Measurements from ENCODE around the gene STK31.
"Not testable (repeated sequence)": the region's sequence is repeated elsewhere in the genome, so short reads cannot be mapped to it uniquely, and the experiment has no call there.

Gene STK31

DNA sequence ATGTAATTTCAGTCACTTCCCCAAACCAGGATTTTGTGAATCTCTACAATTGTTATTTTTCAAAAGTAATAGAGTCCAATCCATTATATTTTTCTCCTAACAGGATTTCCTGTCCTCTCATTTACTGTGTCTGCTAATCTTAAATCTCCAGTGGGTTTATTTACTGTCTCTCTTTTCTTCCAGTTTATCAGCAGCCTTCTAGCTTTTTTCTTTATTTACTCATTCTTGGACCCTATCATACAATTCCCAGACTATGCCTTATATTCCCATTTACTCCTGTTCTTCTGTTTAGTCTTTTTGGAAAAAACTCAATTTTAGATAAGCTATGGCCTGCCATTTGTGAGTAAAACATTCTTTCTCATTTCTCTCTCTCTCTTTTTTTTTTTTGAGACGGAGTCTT lies 94.7 kb downstream of the STK31 start:
- no peaks in the 10 kb centered on the region for H3K36me3 Mint-ChIP-seq (ENCODE audit: low read depth)
- H3K27ac Mint-ChIP-seq: no peak overlapping the region
- no peak overlapping the region for H3K4me3 Mint-ChIP-seq
- H3K4me1 Mint-ChIP-seq (ENCODE audit: low read depth): no peaks in the 10 kb centered on the region
- peaks cover 20% of the 10 kb centered on the region for H3K27me3 Mint-ChIP-seq
- H3K9me3 Mint-ChIP-seq: peaks cover 7% of the 10 kb centered on the region

DNA sequence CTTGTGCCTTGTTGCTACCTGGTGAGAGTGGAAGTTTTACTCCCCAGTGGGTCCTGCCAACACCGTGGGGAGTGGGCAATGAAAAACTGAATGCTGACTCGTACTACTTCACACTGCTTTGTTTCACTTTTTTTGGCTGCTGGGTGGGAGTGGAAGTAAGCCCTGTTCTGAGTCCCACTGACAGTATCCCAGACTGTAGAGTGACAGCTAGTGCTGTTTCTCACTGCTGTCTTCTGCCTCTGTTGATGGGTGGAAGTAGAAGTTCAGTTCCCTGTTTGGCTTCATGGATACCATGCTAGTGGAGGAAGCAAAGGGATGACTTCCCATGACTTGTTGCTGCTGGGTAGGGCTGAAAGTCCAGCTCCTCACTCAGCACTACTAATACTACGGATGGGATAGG lies 98.4 kb downstream of the STK31 start:
- no peaks in the 10 kb centered on the region for H3K4me1 Mint-ChIP-seq (ENCODE audit: low read depth)
- H3K36me3 Mint-ChIP-seq (ENCODE audit: low read depth): no peaks in the 10 kb centered on the region
- H3K27ac Mint-ChIP-seq: no peak overlapping the region
- H3K9me3 Mint-ChIP-seq: peaks cover 24% of the 10 kb centered on the region
- no peak overlapping the region for H3K4me3 Mint-ChIP-seq
- H3K27me3 Mint-ChIP-seq: peaks cover 17% of the 10 kb centered on the region

DNA sequence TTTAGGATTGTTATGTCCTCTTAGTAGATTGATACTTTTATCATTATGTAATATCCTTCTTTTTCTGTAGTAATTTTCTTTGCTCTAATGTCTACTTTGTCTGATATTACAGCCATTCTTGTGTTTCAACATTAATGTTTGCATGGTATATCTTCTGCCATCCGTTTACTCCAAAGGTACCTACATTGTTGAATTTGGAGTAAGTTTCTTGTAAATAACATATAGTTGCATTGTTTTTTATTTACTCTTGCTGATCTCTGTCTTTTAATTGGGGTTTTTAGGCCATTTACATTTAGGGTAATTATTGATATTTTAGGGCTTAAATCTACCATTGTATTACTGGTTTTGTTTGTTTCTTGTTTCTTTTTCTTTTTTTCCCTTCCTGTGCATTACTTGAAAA lies 100.1 kb downstream of the STK31 start:
- peaks cover 17% of the 10 kb centered on the region for H3K27me3 Mint-ChIP-seq
- no peak overlapping the region for H3K27ac Mint-ChIP-seq
- no peaks in the 10 kb centered on the region for H3K4me1 Mint-ChIP-seq (ENCODE audit: low read depth)

DNA sequence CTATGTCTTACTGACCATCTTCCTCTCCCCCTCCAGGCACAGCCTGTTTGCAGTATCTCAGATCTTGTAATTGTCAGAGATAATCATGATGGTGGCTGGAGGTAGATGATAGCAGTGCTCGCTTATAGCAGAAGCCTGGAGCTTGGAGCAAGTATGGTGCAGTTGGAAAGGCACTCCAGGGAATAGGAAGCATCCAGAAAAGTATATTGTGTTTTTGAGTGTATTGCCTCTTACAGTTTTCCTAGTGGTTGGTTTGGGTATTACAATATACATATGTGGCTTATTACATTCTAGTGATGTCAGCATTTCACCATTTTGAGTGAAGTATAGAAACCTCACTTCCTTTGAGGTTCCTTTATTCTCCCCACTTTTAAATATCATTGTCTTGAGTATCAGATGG lies 101.5 kb downstream of the STK31 start:
- peaks cover 14% of the 10 kb centered on the region for H3K27me3 Mint-ChIP-seq
- H3K36me3 Mint-ChIP-seq (ENCODE audit: low read depth): no peaks in the 10 kb centered on the region
- no peak overlapping the region for H3K27ac Mint-ChIP-seq
- no peaks in the 10 kb centered on the region for H3K4me1 Mint-ChIP-seq (ENCODE audit: low read depth)
- no peak overlapping the region for H3K4me3 Mint-ChIP-seq
- peaks cover 26% of the 10 kb centered on the region for H3K9me3 Mint-ChIP-seq

More for the DNA sequence above, 100.1 kb downstream of the STK31 start:
- H3K9me3 Mint-ChIP-seq: peaks cover 26% of the 10 kb centered on the region
- H3K4me3 Mint-ChIP-seq: no peak overlapping the region
- no peaks in the 10 kb centered on the region for H3K36me3 Mint-ChIP-seq (ENCODE audit: low read depth)

DNA sequence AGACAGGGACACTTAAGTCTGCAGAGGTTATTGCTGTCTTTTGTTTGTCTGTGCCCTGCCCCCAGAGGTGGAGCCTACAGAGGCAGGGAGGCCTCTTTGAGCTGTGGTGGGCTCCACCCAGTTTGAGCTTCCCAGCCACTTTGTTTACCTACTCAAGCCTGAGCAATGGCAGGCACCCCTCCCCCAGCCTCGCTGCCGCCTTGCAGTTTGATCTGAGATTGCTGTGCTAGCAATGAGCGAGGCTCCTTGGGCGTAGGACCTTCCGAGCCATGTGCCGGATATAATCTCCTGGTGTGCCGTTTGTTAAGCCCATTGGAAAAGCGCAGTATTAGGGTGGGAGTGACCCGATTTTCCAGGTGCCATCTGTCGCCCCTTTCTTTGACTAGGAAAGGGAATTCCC lies 118.1 kb downstream of the STK31 start:
- H3K9me3 Mint-ChIP-seq: peaks cover 15% of the 10 kb centered on the region
- not testable (repeated sequence) for H3K4me1 Mint-ChIP-seq (ENCODE audit: low read depth); H3K27me3 Mint-ChIP-seq; H3K27ac Mint-ChIP-seq; H3K36me3 Mint-ChIP-seq (ENCODE audit: low read depth); H3K4me3 Mint-ChIP-seq

DNA sequence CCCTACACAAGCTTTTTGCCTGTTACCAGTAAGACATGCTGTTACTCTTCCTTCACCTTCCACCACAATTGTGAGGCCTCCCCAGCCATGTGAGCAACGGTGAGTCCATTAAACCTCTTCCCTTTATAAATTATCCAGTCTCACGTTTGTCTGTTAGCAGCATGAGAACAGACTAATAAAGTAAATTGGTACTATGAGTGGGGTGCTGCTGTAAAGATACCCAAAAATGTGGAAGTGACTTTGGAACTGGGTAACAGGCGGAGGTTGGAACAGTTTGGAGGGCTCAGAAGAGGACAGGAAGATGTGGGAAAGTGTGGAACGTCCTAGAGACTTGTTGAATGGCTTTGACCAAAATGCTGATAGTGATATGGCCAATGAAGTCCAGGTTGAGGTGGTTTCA lies 122.7 kb downstream of the STK31 start:
- not testable (repeated sequence) for H3K4me3 Mint-ChIP-seq; H3K36me3 Mint-ChIP-seq (ENCODE audit: low read depth); H3K27ac Mint-ChIP-seq; H3K27me3 Mint-ChIP-seq; H3K4me1 Mint-ChIP-seq (ENCODE audit: low read depth)
- peaks cover 28% of the 10 kb centered on the region for H3K9me3 Mint-ChIP-seq

DNA sequence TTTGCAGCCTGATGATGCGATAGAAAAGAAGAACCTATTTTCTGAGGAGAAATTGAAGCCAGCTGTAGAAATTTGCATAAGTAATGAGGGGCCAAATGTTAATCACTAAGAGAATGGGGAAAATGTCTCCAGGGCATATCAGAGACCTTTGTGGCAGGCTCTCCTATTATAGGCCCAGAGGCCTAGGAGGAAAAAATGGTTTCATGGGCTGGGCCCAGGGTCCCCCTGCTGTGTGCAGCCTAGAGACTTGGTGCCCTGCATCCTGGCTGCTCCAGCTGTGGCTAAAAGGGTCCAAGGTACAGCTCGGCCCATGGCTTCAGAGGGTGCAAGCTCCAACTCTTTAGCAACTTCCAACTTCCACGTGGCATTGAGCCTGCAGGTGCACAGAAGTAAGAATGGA lies 123.4 kb downstream of the STK31 start:
- Mint-ChIP-seq H3K4me1 (ENCODE audit: low read depth) (no peaks in the 10 kb centered on the region), H3K27ac (no peak overlapping the region), H3K36me3 (ENCODE audit: low read depth) (peaks cover 5% of the 10 kb centered on the region), H3K27me3 (peaks cover 4% of the 10 kb centered on the region), H3K4me3 (no peak overlapping the region), H3K9me3 (peaks cover 32% of the 10 kb centered on the region)

DNA sequence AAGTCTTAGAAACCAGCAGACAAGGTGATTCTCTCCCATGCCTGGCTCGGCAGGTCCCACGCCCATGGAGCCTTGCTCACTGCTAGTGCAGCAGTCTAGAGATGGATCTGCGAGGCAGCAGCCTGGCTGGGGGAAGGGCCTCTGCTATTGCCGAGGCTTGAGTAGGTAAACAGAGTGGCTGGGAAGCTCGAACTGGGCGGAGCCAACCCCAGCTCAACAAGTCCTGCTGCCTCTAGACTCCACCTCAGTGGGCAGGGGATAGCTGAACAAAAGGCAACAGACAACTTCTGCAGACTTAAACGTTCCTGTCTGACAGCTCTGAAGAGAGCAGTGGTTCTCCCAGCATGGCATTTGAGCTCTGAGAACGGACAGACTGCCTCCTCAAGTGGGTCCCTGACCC lies 134.8 kb downstream of the STK31 start:
- H3K27ac Mint-ChIP-seq; H3K4me3 Mint-ChIP-seq; H3K36me3 Mint-ChIP-seq (ENCODE audit: low read depth); H3K4me1 Mint-ChIP-seq (ENCODE audit: low read depth): not testable (repeated sequence)
- Mint-ChIP-seq H3K27me3 (peaks cover 34% of the 10 kb centered on the region), H3K9me3 (peaks cover 27% of the 10 kb centered on the region)

DNA sequence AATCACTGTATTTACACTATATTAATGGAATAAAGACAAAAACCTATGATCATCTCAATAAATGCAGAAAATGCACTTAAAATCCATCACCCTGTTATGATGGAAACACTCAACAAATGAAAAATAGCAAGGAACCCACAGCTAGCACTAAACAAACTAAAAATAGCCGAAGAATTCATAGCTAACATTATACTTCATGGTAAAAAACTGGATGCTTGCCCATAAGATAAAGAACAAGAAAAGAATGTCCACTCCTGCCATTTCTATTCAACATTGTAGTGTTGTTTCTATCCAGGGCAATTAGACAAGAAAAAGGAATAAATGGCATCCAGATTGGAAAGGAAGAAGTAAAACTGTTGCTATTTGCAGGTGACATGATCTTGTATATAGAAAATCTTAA lies 142.1 kb downstream of the STK31 start:
- Mint-ChIP-seq H3K27me3 (peaks cover 5% of the 10 kb centered on the region), H3K36me3 (ENCODE audit: low read depth) (no peaks in the 10 kb centered on the region), H3K9me3 (peaks cover 13% of the 10 kb centered on the region), H3K27ac (no peak overlapping the region), H3K4me3 (no peak overlapping the region), H3K4me1 (ENCODE audit: low read depth) (no peaks in the 10 kb centered on the region)

DNA sequence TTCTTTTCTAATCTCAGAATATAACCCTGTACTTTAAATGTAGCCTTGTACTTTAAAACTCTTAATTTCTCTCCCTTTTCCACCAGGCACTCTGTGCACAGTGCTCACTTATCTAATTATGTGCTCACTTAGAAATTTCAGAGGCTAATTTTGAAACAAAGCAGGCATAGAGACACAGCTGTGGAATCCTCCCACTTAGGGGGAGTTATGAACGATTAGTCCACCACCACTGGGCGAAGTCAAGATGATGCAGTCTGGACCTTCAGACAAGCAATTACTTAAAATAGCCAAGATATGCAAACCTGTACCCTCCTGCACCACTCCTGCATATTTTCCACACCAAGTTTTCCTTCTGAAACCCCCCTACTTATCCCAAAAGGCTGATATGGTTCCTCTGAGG lies 143.0 kb downstream of the STK31 start:
- Mint-ChIP-seq H3K9me3 (peaks cover 7% of the 10 kb centered on the region), H3K4me3 (no peak overlapping the region), H3K27me3 (peaks cover 3% of the 10 kb centered on the region), H3K36me3 (ENCODE audit: low read depth) (no peaks in the 10 kb centered on the region), H3K4me1 (ENCODE audit: low read depth) (no peaks in the 10 kb centered on the region), H3K27ac (no peak overlapping the region)

DNA sequence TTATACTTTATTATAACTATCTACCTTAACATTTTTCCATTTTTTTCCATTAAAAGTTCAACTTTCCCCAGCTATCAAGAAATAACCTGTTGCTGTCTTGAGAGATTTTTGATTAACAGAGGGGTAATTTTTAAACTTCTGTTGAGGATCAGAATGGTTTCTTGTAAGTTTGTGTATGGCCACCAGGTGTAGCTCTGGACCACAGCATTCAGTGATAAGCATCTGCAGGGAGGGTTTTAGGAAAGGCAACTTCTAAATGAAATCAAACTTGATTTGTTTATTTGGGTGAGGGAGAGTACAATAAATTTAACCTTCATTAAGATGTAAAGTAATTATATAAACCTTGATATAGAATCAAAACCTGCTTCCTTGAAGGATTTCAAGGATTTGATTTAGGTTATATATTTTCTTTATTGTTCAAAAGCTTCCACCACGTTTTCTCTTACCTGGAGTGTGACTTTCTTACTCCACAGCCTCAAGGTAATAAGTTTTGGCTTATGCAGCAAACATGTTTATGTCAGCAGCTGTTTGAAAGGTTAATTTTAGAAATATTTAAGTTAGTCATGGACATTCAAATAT lies 153.3 kb downstream of the STK31 start:
- no peak overlapping the region for H3K27ac Mint-ChIP-seq
- H3K27me3 Mint-ChIP-seq: peaks cover 33% of the 10 kb centered on the region
- no peaks in the 10 kb centered on the region for H3K9me3 Mint-ChIP-seq
- H3K36me3 Mint-ChIP-seq (ENCODE audit: low read depth): no peaks in the 10 kb centered on the region
- peaks cover 4% of the 10 kb centered on the region for H3K4me1 Mint-ChIP-seq (ENCODE audit: low read depth)
- H3K4me3 Mint-ChIP-seq: no peak overlapping the region

DNA sequence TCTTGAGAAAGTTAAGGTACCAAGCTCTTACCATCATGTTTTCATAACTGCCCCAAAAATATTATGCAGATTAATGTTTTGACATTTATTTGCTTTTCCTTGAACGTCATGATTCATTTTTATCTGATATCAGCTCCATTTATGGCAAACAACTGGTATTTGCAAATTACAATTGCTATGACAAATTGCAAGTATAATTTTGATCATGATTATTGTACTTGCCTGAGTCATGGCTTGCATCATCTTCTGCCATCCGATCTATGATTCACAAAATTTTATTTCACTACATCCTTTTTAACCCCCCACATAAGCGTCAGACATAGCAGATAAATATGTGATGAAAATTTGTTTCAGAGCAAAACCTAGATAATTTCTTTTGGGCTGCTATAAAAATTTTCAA lies 155.0 kb downstream of the STK31 start:
- Mint-ChIP-seq H3K27me3 (peaks cover 46% of the 10 kb centered on the region), H3K4me1 (ENCODE audit: low read depth) (peaks cover 4% of the 10 kb centered on the region), H3K27ac (no peak overlapping the region), H3K9me3 (no peaks in the 10 kb centered on the region), H3K4me3 (no peak overlapping the region), H3K36me3 (ENCODE audit: low read depth) (no peaks in the 10 kb centered on the region)

DNA sequence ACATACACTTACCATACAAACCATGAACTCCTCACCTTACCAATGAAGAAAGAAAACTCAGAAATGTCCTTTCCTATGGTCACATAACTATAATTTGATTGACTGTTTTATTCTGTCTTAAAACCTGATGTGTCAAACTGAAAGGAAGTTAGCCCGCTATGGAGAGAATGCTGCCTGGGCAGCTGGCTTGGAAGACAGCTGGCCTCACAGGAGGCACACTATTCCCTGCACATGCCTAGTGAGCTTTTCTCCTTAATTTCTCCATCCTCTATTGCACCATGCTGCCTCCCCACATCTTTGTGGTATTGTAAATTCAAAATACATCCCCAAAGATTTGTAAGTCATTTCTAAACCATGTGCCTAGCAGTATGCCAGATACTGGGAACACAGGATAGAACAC lies 163.3 kb downstream of the STK31 start:
- H3K27ac Mint-ChIP-seq: no peak overlapping the region
- no peaks in the 10 kb centered on the region for H3K4me1 Mint-ChIP-seq (ENCODE audit: low read depth)
- H3K27me3 Mint-ChIP-seq: peaks cover 47% of the 10 kb centered on the region
- H3K36me3 Mint-ChIP-seq (ENCODE audit: low read depth): no peaks in the 10 kb centered on the region
- no peak overlapping the region for H3K4me3 Mint-ChIP-seq
- H3K9me3 Mint-ChIP-seq: peaks cover 4% of the 10 kb centered on the region

DNA sequence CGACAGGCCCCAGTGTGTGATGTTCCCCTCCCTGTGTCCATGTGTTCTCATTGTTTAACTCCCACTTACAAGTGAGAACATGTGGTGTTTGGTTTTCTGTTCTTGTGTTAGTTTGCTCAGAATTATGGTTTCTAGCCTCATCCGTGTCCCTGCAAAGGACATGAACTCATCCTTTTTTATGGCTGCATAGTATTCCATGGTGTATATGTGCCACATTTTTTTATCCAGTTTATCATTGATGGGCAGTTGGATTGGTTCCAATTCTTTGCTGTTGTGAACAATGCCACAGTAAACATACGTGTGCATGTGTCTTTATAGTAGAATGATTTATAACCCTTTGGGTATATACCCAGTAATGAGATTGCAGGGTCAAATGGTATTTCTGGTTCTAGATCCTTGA lies 166.5 kb downstream of the STK31 start:
- H3K9me3 Mint-ChIP-seq; H3K27ac Mint-ChIP-seq; H3K36me3 Mint-ChIP-seq (ENCODE audit: low read depth); H3K4me1 Mint-ChIP-seq (ENCODE audit: low read depth); H3K4me3 Mint-ChIP-seq: not testable (repeated sequence)
- peaks cover 35% of the 10 kb centered on the region for H3K27me3 Mint-ChIP-seq

All from stimulated activated naive CD8-positive, alpha-beta T cell treated with anti-CD3 and anti-CD28 coated beads, Interleukin-15, Interleukin-2, amounts not matched to agents 100 ng/mL and 50 ng/mL, for 24 hours (primary cell).